ENCODE results near the gene ANKRD6.

Gene ANKRD6

GRCh38 chr6:89434954-89435353, 2.0 kb downstream of the ANKRD6 start:
- no peaks in the 10 kb centered on the region for H3K36me3 ChIP-seq (replicated peaks)
- in situ Hi-C loops (cut with HindIII; ENCODE audit: low pct_ligation_motif_present, low sequenced_read_pairs) = no loop called here
- DNase-seq = no peak
- H3K27me3 ChIP-seq (replicated peaks) = peaks cover 7% of the 10 kb centered on the region
- no peak overlapping the region for H3K4me3 ChIP-seq (ENCODE audit: low read depth, low read length)
- H3K27ac ChIP-seq = no peak overlapping the region
- TF ChIP-seq CTCF (IDR thresholded peaks at IDR 0.05; ENCODE audit: low read depth, low read length, missing control alignments) = no peak

- Histone ChIP-seq H3K4me3 (ENCODE audit: low read depth, low read length) (no peak overlapping the region), H3K36me3 (replicated peaks) (no peaks in the 10 kb centered on the region), H3K27ac (no peak overlapping the region), H3K27me3 (replicated peaks) (peaks cover 7% of the 10 kb centered on the region)
- no peak for DNase-seq
- in situ Hi-C loops (cut with HindIII; ENCODE audit: low pct_ligation_motif_present, low sequenced_read_pairs) = no loop called here
- TF ChIP-seq CTCF (IDR thresholded peaks at IDR 0.05; ENCODE audit: low read depth, low read length, missing control alignments) = no peak
Measured at GRCh38 chr6:89436226-89436625, 3.3 kb downstream of the ANKRD6 start.

- H3K27me3 ChIP-seq (replicated peaks) = peaks cover 5% of the 10 kb centered on the region
Measured at GRCh38 chr6:89438248-89438647, 5.3 kb downstream of the ANKRD6 start.

GRCh38 chr6:89439014-89439413, 6.1 kb downstream of the ANKRD6 start:
- H3K4me3 ChIP-seq (ENCODE audit: low read depth, low read length) = no peak overlapping the region
- no peak for DNase-seq
- no peak for TF ChIP-seq CTCF (IDR thresholded peaks at IDR 0.05; ENCODE audit: low read depth, low read length, missing control alignments)
- no peaks in the 10 kb centered on the region for H3K27me3 ChIP-seq (replicated peaks)
- H3K36me3 ChIP-seq (replicated peaks) = no peaks in the 10 kb centered on the region
- in situ Hi-C loops (cut with HindIII; ENCODE audit: low pct_ligation_motif_present, low sequenced_read_pairs) = no loop called here
- no peak overlapping the region for H3K27ac ChIP-seq

More at GRCh38 chr6:89438248-89438647, 5.3 kb downstream of the ANKRD6 start:
- no peak for DNase-seq
- H3K27ac ChIP-seq = no peak overlapping the region
- no peaks in the 10 kb centered on the region for H3K36me3 ChIP-seq (replicated peaks)
- H3K4me3 ChIP-seq (ENCODE audit: low read depth, low read length) = no peak overlapping the region
- in situ Hi-C loops (cut with HindIII; ENCODE audit: low pct_ligation_motif_present, low sequenced_read_pairs) = no loop called here
- TF ChIP-seq CTCF (IDR thresholded peaks at IDR 0.05; ENCODE audit: low read depth, low read length, missing control alignments) = no peak

GRCh38 chr6:89440200-89440599, 7.2 kb downstream of the ANKRD6 start:
- H3K27me3 ChIP-seq (replicated peaks) = no peaks in the 10 kb centered on the region
- no peak overlapping the region for H3K4me3 ChIP-seq (ENCODE audit: low read depth, low read length)
- in situ Hi-C loops (cut with HindIII; ENCODE audit: low pct_ligation_motif_present, low sequenced_read_pairs) = no loop called here
- no peak for DNase-seq
- no peak overlapping the region for H3K27ac ChIP-seq
- H3K36me3 ChIP-seq (replicated peaks) = no peaks in the 10 kb centered on the region
- no peak for TF ChIP-seq CTCF (IDR thresholded peaks at IDR 0.05; ENCODE audit: low read depth, low read length, missing control alignments)

GRCh38 chr6:89443658-89444057, 10.7 kb downstream of the ANKRD6 start:
- Histone ChIP-seq H3K36me3 (replicated peaks) (no peaks in the 10 kb centered on the region), H3K27ac (no peak overlapping the region), H3K27me3 (replicated peaks) (no peaks in the 10 kb centered on the region), H3K4me3 (ENCODE audit: low read depth, low read length) (no peak overlapping the region)
- in situ Hi-C loops (cut with HindIII; ENCODE audit: low pct_ligation_motif_present, low sequenced_read_pairs) = no loop called here
- no peak for TF ChIP-seq CTCF (IDR thresholded peaks at IDR 0.05; ENCODE audit: low read depth, low read length, missing control alignments)
- DNase-seq = no peak

Measured in brain microvascular endothelial cell (primary cell).